Tibial nerve (tissue), 4 donors: ENCODE measurements around the gene HAAO. TPM values are rescaled to one million over a fixed set of nuclear protein-coding genes. Genes with fewer than 3 reads are reported as not detected.

Source experiments
- DNase-seq, 2 donors: peaks; one replicate each; pipeline ENCODE4 v3.0.0-alpha.2; 2019; ENCODE audit warnings: low spot score in 2 of 2
- H3K27ac ChIP-seq, 4 donors: fragments of 200-600 bp; sonication (generic) in 3 of 4; one replicate each; pipeline ENCODE4 v1.5.1; 2017 to 2019; ENCODE audit warnings: mild to moderate bottlenecking in 1 of 4
- H3K27me3 ChIP-seq, 2 donors: fragments of 200-600 bp; sonication (generic) in 1 of 2; one replicate each; pipeline versions ENCODE4 v1.5.1 to v1.6.0; 2017 to 2019
- H3K36me3 ChIP-seq, 3 donors: fragments of 200-600 bp; sonication (generic); one replicate each; pipeline ENCODE4 v1.5.1; 2018 to 2019
- H3K4me1 ChIP-seq, 4 donors: fragments of 200-600 bp; sonication (generic) in 3 of 4; one replicate each; pipeline ENCODE4 v1.5.1; 2017 to 2019
- H3K4me3 ChIP-seq, 4 donors: fragments of 200-600 bp; sonication (generic) in 3 of 4; one replicate each; pipeline ENCODE4 v1.5.1; 2017 to 2019; ENCODE audit warnings: mild to moderate bottlenecking in 1 of 4, moderate library complexity in 1 of 4
- H3K9me3 ChIP-seq, 4 donors: fragments of 200-600 bp; sonication (generic) in 3 of 4; one replicate each; pipeline ENCODE4 v1.5.1; 2017 to 2019
- EP300 ChIP-seq, 2 donors: sonication (generic); formaldehyde crosslinking; IDR thresholded peaks; one replicate each; pipeline ENCODE4 v1.6.1; 2017; ENCODE audit warnings: antibody characterized with exemption in 2 of 2, mild to moderate bottlenecking in 1 of 2
- POLR2A ChIP-seq, 2 donors: fragments of 450-650 bp; IDR thresholded peaks; one replicate each; pipeline ENCODE4 v1.6.1; 2017; ENCODE audit warnings: antibody characterized with exemption in 2 of 2, mild to moderate bottlenecking in 2 of 2, moderate library complexity in 2 of 2
- WGBS, 2 donors: methylation state at CpG; one replicate each; pipeline ENCODE4 v1.1.5; 2018; 5-methylcytosine and 5-hydroxymethylcytosine counted together
- total RNA-seq, 4 donors: library from RNA; depleted of rRNA; stranded (reverse); fragments of >200 nt; gene quantifications; one replicate each; pipeline ENCODE4 v1.1.0, GENCODE V29; 2016
- TF ChIP-seq, protein P1 (sequence below), 5 experiments: fragments of 200-600 bp in 3 of 5; fragments of 450-650 bp in 2 of 5; sonication (generic) in 3 of 5; IDR thresholded peaks; one replicate each; pipeline ENCODE4 v1.5.1; 2016 to 2019; ENCODE audit warnings: antibody characterized with exemption in 5 of 5, mild to moderate bottlenecking in 3 of 5, moderate library complexity in 2 of 5

Gene HAAO
- total RNA-seq, 4 donors from 2014 or later, result 5.9 to 24.1 (median 7.6) TPM

DNA sequence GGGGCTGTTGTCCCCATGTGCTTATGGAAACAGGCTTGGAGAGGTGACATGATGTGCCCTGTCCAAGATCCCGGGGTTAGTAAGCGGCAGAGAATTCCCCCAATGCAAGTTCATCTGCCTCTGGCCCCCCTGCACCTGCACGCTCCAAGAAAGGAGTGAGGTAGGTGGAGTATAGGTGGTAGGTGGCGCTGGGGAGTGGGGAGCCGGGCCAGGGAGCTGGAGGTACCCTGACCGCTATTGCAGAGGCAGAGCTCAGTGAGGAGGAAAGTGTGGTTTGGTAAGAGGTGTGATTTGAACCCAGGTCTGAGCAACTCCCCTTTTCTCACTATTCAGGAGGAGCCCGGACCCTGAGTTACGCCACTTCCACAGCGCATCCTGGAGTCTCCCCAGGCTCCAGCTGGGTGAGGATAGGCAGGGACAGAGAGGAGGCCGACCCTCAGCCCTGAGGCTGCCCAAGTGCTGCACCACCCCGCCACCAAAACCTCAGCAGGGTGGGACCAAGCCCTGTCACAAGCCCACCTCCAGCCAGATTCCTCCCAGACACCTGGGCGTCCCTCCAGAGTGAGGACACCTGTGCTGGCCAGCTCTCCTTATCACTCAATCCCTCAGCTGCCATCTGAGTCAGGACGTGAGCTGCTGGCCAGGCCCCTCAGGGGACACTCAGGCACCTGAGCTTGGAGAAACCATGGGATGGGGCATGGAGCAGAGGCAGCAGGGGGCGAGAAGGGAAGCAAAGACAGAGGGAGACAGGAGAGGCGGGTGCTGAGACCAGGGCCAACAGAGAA, 5.6 kb downstream of the HAAO start:
- no peak for DNase-seq
- Histone ChIP-seq H3K4me3 (no peak overlapping the region), H3K27ac (no peak overlapping the region), H3K36me3 (peaks cover 0 to 27% (median 0%) of the 10 kb centered on the region in 3 donors), H3K27me3 (no peaks in the 10 kb centered on the region), H3K9me3 (no peaks in the 10 kb centered on the region), H3K4me1 (peaks cover 0 to 11% (median 5%) of the 10 kb centered on the region in 4 donors)
- TF ChIP-seq EP300 (IDR thresholded peaks at IDR 0.05) (no peak), POLR2A (IDR thresholded peaks at IDR 0.05) (no peak)
- TF ChIP-seq, protein P1, sequence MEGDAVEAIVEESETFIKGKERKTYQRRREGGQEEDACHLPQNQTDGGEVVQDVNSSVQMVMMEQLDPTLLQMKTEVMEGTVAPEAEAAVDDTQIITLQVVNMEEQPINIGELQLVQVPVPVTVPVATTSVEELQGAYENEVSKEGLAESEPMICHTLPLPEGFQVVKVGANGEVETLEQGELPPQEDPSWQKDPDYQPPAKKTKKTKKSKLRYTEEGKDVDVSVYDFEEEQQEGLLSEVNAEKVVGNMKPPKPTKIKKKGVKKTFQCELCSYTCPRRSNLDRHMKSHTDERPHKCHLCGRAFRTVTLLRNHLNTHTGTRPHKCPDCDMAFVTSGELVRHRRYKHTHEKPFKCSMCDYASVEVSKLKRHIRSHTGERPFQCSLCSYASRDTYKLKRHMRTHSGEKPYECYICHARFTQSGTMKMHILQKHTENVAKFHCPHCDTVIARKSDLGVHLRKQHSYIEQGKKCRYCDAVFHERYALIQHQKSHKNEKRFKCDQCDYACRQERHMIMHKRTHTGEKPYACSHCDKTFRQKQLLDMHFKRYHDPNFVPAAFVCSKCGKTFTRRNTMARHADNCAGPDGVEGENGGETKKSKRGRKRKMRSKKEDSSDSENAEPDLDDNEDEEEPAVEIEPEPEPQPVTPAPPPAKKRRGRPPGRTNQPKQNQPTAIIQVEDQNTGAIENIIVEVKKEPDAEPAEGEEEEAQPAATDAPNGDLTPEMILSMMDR (IDR thresholded peaks at IDR 0.05), result no peak
- WGBS, 2 donors, result 87 to 88% methylated on average over 13 to 15 of the region's 15 CpGs

DNA sequence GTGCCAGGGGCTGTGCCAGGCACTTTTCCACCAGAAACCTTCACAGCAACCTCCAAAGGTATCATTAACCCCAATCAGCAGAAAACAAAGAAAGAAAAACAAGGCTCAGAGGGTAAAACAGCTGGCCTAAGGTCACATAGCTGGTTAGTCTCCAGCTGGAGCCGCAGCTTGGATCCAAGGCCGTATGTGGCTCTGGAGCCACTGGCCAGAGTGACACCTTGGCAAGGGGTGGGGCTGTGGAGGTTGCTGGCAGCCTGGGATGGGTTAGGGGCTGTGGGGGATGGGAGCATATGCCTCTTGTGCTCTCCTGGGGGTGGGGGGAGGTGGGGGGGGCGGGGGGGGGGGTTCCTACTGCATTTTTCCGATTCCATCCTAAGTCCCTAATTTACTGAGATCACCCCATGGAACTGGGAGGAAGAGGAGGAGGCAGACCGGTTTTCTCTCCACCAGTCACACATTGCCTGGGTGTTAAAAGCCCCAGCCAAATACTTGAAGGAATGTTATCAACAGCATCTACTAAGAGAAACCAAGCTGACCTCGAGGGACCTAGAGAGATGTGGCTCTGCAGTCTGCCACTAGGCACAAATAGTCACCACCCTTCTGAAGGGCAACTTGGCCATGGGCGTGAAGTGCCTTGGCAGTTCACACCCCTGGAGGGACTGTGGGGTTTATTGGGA, 8.0 kb downstream of the HAAO start:
- Histone ChIP-seq H3K27ac (no peak overlapping the region), H3K4me1 (no peaks in the 10 kb centered on the region), H3K4me3 (no peak overlapping the region), H3K9me3 (no peaks in the 10 kb centered on the region), H3K27me3 (no peaks in the 10 kb centered on the region), H3K36me3 (peaks cover 0 to 27% (median 0%) of the 10 kb centered on the region in 3 donors)
- DNase-seq, result no peak
- TF ChIP-seq, protein P1 (IDR thresholded peaks at IDR 0.05), result no peak
- TF ChIP-seq EP300 (IDR thresholded peaks at IDR 0.05) (no peak), POLR2A (IDR thresholded peaks at IDR 0.05) (no peak)
- 73 to 76% methylated on average over 6 of the region's 7 CpGs for WGBS, 2 donors

DNA sequence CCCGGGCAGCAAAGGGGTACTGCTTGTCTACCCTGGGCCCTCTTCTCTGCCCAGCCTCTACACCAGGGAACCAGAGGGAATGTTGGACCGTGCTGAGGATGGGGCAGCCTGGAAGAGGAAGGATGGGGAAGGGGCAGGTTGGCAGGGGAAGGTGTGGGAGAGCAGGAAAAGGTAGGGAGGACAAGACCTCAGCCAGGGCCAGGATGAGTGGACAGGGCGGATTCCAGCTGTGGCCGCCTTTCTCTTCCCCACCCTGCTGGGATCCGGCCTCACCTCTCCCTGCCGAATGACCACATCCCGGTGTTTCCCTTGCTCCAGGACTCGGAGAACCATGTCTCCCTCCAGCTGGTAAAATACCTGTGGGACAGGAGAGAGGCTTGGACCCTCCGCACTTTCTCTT, 8.9 kb downstream of the HAAO start:
- DNase-seq, result no peak
- H3K4me3 ChIP-seq, result no peak overlapping the region
- 86 to 97% methylated on average over 8 to 9 of the region's 9 CpGs for WGBS, 2 donors

DNA sequence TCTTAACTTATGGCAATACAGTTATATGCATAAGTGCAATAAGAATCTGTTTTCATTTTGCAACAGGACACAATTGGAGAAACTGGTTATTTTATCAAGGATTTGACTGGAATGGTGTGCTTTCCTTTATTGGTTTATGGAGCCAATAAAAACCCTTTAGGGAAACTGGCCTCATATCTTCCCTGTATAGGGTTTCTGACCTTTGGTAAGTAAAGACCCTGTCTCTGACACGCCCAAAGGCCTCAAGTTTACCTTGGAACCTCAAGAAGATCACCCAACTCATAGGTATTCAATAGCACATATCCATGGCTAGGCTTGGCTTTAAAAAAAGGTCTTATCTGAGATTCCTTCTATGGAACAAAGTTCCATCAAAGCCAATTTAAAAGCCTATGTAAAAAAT, 11.2 kb downstream of the HAAO start:
- TF ChIP-seq EP300 (IDR thresholded peaks at IDR 0.05) (no peak), POLR2A (IDR thresholded peaks at IDR 0.05) (no peak)
- TF ChIP-seq, protein P1 (IDR thresholded peaks at IDR 0.05), result no peak
- WGBS, 2 donors, result 85 to 87% methylated on average over 1 of the region's 1 CpG
- H3K4me1 ChIP-seq, result no peaks in the 10 kb centered on the region
- peaks cover 0 to 15% (median 5%) of the 10 kb centered on the region in 3 donors for H3K36me3 ChIP-seq
- H3K4me3 ChIP-seq, result no peak overlapping the region
- no peak for DNase-seq
- no peaks in the 10 kb centered on the region for H3K27me3 ChIP-seq
- no peak overlapping the region for H3K27ac ChIP-seq
- H3K9me3 ChIP-seq, result no peaks in the 10 kb centered on the region

More for the DNA sequence above, 8.9 kb downstream of the HAAO start:
- Histone ChIP-seq H3K27me3 (no peaks in the 10 kb centered on the region), H3K4me1 (no peaks in the 10 kb centered on the region), H3K36me3 (peaks cover 0 to 27% (median 2%) of the 10 kb centered on the region in 3 donors), H3K9me3 (no peaks in the 10 kb centered on the region), H3K27ac (no peak overlapping the region)
- TF ChIP-seq EP300 (IDR thresholded peaks at IDR 0.05) (no peak), POLR2A (IDR thresholded peaks at IDR 0.05) (no peak)
- TF ChIP-seq, protein P1 (IDR thresholded peaks at IDR 0.05), result no peak
